Measurements from ENCODE around the gene TRPV6.

The TRPV6 gene

DNA sequence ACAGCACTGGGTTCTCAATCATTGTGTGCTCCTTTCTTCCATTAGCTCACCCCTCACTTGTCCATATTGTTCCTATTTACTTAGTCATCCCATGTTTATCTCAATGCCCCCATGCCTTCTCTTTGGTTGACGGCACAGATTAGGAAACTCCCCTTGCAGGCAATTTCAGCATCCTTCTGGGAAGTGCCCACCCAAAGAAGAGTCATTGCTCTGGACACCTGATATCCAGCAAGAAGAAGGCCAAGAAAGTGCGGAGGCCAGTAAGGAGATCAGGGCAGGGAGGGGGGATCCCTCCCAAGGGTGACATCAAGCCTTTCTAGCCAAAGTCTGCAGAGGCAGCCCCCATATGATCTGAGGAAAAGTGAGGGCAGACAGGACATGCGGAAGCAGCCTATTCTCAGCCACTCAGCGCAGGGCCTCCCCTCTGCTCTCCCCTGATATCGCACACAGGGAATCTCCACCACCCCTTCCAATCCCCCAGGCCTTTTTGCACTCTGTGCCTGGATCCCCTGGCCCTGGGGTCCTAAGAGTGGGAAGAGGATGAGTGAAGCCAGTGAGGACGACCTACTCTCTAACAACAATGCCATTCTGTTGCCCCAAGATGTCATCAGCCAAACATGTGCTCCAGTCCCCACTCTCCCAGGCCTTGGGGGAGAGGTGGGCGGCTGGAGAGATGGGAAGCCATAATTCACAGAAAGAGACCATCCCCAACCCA is 1.8 kb downstream of the TRPV6 start:
- no peak for DNase-seq (ENCODE audit: low read depth in 2 of 2)

DNA sequence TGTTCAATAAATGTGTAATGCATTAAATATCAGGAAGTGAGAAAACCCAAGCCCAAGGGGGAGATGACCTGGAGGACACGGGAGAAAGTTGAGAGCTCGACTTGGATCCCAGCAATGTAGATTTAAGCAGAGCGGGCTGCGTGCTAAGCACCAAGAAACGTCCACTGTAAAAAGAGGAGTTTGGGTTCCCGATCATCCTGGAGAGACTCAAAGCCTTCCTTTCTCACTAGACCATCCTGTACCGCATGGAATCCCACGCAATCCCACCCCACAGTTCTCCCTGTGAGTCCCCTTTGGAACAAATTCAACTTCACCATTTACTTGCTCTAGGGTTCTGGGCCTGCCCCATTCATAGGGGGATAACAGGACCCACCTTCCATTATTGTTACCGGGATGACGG is 2.4 kb downstream of the TRPV6 start:
- DNase-seq (ENCODE audit: low read depth in 2 of 2): no peak

DNA sequence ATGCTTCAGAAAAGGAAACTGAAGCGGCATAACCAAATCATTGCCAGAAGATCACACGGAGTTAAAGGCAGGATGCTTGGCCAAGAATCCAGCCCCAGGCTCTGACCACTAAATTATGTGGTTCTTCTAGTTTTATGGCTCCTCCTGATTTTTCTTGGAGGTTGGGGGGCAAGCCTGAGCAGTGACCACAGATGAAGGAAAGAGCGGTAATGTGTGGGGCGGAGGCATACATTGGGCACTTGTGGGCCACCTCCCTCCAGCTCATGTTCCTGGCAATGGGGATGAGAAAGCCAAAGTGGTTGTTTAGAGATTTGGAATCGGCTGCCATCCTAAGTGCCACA is 3.2 kb downstream of the TRPV6 start:
- DNase-seq (ENCODE audit: low read depth in 2 of 2): no peak

DNA sequence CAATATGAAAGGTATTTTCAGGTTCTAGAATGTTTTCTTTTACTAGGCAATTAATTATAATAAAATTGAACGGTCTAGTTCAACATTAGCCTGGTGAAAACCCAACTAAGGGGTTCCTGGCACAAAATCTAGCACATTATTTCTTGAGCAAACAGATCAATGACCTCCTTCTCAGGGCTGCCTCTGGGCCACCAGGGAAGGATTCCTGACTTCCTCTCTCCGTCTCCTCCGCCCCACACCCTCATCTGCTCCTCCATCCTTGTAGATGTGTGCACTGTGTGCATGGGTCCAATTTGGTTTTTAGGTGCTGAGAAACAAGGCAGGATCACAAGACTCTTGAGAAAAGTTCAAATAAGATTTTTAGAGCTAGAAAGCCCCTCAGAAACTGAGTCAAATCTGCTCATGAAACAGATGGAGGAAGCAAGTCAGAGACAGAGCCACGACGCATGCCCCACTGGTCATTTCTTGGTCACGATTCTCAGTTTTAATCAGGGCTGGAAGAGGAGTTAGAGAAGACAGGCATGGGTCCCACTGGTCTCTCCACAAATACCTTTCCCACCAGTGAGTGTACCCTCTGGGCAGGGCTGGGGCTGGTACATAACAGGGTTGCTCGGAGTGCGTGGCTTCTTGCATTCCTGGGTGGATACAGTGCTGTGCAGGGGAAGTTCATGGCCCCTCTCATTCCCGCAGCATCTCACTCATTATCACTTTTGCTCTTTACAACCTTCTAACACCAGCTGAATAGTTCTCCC is 3.8 kb downstream of the TRPV6 start:
- DNase-seq (ENCODE audit: low read depth in 2 of 2): no peak

DNA sequence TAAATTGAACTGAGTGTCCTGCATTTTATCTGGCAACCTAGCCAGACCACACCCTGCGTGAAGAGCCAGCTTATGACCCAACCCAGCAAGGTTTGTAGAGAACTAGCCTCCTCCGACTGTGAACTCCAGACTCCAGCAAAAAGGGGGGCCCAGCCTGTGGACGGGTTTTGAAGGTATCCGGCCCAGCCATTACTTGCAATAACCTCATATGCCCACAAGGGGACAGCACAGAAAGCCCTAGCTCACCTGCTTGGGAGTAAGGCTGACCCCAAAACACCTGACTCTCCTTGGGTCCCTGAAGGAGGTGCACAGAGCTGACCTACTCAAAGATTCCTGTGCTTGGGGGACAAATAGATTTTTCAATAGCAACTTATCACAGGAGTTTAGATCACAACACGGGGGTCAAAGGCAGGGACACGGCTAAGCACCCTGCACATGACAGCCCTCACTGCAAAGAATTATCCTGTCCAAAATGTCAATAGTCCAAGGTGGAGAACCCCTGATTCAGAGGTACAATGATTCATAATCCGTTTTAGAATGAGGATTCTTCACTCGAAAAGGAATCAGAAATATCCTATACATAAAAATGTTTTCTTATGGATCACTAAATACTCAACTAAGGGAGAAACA is 4.6 kb downstream of the TRPV6 start:
- DNase-seq (ENCODE audit: low read depth in 2 of 2): peak in 1 of 2 donors; percentile 13

DNA sequence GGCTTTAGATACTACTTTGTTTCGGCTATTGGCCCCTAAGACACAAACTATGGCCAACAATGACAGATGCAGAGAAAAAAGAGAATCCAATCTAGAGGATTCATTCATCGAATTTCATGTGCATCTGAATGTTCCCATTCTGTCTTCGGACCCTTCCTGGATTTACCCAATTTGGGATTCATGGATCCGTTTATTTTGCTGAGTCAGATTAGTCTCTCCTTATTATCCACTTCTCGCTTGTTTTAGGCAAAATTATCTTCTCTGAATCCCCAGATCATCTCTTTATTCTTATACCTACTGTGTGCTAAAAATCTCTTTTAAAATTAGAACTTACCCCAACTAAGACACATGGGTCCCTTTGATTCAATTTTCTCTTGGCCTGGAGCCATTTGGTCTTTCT is 6.5 kb downstream of the TRPV6 start:
- no peak for DNase-seq (ENCODE audit: low read depth in 2 of 2)

DNA sequence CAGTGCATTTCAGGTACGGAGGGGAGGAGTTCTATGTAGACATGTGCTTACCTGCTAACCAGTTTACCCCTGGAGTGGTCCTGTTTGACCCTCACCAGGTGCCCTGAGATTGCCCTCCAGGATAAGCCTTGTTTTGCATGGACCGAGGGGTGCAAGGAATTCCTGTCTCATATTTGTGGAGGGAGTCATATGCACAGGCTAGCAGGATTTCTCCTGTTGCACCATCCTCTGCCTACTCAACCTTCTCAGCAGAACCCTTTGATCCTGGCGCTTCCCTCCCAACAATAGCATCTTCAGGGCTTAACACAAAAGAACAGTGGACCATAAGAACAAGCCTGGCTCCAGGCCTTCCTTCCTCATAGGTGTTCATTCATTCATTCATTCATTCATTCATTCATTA is 7.2 kb downstream of the TRPV6 start:
- no peak for DNase-seq (ENCODE audit: low read depth in 2 of 2)

DNA sequence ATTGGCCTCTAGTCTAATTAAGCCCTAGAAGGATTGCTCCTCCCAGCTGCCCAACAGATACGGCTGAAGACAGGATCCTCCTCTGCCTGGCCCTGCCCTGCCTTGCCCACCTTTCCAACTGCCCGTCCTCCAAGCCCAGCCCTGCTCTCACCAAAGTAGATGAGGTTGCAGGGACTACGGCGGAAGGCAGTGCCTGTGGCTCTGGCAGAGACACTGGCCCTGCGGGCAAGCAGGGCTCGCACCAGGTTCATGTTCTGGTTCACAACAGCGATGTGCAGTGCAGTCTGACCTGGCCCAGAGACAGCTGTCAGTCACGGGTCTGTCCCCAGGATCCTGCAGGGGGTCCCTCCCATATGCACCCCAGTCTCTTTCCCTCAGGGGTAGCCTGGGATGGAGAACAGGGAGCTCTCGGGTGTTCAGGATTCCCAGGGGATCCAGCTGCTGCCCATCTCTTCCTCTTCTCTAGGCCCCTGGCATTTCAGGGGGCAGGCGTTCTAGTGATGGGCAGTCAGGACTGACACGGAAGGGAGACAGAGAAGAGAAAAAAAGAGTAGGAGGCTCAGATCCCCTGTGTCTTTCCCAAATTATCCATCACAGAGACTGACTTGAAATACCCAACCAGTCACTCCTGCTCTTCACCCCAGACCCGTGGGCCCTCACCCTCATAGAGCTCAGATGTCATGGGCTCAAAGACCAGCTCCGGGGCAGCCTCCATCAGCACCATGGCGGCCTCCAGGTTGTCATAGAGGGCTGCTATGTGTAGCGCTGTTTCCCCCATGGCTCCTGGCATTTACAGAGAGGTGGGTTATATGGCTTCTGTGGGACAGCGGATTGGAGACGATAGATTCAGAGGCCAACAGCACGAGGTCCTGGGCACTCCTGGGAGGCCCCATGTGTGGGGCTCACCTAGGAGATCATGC is 8.3 kb downstream of the TRPV6 start:
- DNase-seq (ENCODE audit: low read depth in 2 of 2): no peak

DNA sequence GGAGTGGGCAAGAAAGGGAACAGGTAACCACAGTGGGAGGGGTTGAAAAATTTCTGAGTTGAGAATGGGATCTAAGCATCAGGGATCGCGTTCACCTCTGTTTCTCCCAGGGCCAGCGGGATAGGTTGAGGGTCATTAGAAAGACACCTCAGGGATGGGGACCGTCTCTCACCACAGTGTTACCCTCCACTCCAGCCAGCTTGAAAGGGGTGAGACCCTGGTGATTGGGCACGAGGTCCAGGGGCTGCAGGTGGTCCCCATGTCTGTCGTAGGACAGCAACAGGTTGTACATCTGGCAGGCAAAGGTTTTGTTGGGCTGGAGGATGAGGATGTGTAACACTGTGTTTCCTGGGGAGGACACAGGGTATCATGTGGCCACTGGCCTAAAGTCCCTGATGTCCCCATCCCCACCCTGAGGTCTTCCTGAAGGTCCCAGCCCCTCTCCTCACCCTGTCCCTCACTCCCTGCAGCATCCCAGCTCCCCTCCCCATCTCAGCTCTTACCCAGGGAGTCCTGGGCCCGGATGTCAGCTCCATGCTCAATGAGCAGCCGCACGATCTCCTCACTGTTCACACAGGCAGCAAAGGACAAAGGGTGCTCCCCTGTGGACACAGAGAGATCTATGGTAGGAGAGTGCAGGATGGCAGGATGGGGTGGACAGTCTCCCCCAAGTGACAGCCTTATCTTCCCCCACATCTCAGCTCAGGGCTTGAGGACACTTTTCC is 9.1 kb downstream of the TRPV6 start:
- no peak for DNase-seq (ENCODE audit: low read depth in 2 of 2)

DNA sequence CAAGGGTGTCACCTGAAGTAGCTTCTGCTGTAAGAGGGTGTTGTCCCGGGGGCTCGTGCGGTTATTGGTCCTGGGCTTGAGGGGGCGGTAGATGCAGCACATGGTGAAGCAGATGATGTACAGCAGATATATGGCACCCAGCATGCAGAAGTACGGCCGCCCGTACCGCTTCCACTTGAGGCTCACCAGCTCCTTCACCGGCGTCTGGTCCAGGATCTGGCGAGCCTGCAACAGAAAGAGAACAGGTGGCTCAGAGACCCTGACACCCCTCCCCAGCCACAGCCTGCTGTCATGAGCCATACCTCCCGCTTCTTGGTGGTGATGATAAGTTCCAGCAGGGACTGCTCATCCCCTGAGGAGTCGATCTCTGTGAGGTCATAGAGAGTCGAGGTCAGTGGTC is 10.1 kb downstream of the TRPV6 start:
- no peak for DNase-seq (ENCODE audit: low read depth in 2 of 2)

DNA sequence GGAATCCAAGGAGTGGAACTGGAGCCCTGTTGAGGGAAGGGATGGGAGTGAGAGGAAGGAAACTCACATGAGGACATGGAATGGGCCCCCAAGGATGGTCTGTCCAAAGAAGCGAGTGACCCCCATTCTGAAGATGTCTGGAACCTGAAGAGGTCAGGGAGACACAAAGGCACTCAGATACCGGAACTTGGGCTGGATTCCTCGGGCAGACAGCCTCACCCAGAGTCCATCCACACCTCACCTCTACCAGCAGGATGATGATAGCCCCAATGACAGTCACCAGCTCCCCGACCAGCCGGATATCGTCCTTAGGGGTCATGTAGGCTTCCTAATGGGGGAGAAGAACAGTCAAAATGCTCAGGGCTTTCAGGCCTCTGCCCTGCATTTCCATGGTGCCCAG is 10.7 kb downstream of the TRPV6 start:
- no peak for DNase-seq (ENCODE audit: low read depth in 2 of 2)

DNA sequence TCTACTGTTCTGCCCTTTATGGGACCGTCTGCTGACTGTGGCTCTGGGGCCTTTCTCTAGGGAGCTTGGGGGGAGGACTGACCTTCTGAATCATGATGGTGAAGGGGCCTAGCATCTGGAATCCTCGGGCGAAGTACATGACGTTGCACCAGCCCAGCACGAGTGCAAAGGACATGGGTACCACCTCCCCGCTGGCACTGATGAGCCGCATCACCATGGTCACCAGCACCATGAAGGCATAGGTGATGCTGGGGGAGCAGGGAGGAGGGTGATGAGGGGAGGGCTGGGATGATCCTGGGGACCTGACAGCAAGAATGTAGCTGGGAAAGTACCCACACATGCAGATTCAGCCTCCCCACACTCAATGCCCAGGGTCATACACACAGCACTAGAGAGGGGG is 11.1 kb downstream of the TRPV6 start:
- DNase-seq (ENCODE audit: low read depth in 2 of 2): no peak

DNA sequence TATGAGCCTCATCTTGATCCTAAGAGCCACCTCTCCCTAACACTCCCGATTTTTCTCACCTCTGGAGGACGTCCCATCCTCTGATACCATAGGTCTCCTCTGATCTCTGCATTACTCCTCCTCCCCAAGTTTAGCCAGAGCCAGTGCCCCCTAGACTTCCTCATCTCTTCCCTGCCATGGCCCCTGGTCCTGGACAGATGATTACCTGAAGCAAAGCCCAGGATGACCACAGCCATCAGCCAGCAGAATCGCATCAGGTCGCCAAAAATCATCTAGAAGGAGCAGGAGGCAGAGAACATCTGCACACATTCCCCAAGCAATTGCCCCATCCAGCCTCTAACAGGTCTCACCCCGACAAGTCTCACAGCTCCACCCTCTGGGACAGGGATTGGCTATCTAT is 11.7 kb downstream of the TRPV6 start:
- no peak for DNase-seq (ENCODE audit: low read depth in 2 of 2)

DNA sequence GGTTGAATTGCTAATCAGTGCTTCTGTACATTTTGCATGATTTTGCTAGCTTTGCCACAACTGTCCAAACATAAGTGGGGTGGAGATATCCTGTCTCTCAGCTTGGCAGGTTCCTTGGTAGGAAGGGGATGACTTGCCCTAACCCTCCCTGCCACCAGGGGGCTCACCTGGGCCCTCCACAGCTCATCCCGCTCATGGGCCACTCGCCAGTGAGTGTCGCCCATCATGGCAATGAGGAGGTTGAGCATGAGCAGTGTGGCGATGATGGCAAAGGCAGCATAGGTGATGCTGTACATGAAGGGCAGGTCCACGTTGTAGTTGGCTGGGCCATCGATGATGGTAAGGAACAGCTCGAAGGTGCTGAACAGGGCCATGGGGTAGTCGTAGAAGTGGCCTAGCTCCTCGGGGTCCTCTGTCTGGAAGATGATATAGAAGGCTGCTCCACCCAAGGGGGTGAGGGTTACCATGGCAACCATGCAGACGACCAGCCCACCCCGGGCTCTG is 12.2 kb downstream of the TRPV6 start:
- no peak for DNase-seq (ENCODE audit: low read depth in 2 of 2)

DNA sequence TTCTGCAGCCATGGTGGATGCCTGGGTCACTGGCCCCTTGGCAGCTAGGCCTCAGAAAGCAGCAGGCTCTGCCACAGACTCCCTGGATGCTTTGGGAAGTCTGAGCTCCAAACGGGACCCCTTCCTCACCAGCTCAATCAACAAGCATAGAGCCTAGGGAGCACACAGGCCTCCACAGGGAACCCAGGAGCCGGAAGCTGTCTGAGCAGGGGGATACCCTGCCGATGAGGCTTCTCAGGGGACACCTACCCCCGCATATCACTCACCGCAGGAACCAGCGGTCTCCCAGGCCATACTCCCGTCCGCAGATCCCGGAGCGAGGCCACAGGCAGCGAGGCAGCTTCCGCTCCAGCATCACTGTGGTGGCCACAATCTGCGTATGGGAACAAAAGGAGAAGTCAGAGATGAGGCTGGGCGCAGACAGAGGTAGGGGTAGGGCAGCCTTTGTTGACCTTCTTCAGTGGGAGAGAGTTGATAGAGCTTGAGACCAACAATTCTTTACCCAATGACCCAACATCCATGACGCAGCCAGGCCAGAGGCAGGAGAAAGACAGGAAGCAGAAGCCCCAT is 13.4 kb downstream of the TRPV6 start:
- no peak for DNase-seq (ENCODE audit: low read depth in 2 of 2)

DNA sequence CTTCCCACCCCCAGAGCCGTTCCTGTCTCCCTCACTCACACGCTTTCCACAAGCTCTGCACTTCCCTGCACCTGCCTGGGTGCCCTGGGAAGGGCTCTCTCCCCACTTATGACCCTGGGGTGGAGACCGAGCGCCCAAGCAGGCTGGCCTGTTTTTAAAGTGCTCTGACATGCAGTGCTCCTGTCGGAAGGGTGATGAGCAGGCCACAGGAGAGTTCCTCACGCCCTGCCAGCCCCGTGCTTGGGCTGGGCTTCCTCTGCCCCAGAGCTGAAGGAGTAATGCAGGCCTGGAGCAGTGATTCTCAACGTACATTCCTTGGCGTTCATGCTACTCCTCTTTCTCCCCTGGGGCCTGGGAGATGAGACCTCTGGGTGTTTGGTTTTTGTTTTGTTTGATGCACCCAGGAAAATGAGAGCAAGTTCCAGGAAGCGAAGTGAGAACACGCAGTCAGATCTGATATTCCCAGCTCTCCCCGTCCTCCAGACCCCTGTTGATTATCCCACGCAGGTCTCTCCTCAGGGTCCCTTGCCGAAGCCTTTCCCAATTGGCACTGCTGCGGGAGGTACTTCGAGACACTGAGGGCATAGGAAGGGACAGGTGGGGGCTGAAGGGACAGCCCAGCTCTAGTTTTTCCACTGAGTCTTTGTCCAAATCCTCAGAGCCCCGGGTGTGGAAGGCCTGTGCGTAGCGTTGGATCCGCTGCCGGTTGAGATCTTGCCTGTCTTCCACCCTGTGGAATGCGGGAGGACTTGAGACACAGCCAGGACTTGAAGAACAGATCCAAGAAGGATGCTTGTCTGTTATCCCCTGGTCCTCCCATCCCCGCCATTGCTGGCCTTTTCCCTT is 14.1 kb downstream of the TRPV6 start:
- no peak for DNase-seq (ENCODE audit: low read depth in 2 of 2)

DNA sequence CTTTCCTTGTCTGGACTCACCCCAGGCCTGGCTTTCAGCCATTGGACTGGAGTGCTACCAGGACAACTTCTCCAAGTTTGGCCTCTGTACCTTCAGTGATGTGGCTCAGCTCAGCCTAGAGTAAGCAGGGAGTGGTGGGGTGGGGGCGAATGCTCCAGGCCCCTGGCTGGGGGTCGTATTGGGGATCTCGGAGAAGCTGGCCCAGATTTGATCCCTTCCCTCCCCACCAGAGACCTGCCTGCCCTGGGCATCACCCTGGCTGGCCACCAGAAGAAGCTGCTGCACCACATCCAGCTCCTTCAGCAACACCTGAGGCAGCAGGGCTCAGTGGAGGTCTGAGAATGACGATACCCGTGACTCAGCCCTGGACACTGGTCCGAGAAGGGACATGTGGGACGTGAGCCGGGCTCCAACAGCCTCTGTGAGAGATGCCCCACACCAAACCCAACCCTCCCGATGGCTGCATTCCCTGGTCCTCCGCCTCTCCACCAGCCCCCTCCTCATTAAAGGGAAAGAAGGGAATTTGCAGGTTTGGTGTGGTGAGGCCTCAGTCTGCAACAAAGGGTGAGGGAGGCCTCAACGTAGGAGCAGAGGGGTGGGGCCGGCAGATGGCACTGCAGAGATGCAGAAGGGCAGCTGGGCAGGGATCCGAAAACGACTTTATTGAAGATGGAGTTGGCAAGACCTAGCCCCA is 14.8 kb downstream of the TRPV6 start:
- DNase-seq (ENCODE audit: low read depth in 2 of 2): no peak

DNA sequence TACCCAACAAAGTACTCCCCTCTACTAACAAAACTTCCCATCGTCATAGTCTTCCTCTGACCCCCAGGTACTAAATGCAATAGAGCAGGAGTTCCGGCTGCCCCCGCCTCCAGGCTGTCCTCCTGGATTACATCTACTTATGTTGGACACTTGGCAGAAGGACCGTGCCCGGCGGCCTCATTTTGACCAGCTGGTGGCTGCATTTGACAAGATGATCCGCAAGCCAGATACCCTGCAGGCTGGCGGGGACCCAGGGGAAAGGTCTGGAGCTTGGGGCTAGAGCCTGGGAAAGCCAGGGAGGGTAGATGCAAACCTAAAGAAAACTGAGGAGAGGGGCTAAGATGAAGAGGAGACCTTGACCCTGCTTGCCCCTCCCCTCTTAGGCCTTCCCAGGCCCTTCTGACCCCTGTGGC is 15.4 kb downstream of the TRPV6 start:
- DNase-seq (ENCODE audit: low read depth in 2 of 2): no peak

DNA sequence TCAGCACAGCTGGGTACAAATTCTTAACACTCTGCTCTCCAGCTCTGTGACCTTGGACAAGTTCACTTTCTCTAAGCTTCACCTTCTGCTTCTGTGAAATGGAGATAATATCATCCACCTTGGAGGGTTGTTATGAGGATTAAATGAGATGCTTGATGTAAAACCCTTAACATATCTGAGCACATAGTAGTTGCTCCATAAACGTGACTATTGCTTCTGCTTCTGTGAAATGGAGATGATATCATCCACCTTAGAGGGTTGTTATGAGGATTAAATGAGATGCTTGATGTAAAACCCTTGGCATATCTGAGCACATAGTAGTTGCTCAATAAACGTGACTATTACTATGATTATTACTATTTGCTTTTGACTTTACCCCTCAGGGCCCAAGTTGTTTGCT is 16.1 kb downstream of the TRPV6 start:
- no peak for DNase-seq (ENCODE audit: low read depth in 2 of 2)
